Fibroblast of lung (primary cell): ENCODE measurements around the gene TMEM176B. TPM values are rescaled to one million over a fixed set of nuclear protein-coding genes. Genes with fewer than 3 reads are reported as not detected.

Experiments used
- DNase-seq, 2 donors: peaks; one replicate each; pipeline versions ENCODE4 v3.0.0 to v3.0.0-alpha.2; 2010; ENCODE audit warnings: low read depth in 2 of 2
- H2AFZ ChIP-seq: 2 replicates; pipeline ENCODE4 v1.5.1; 2012; ENCODE audit warnings: low read length, control low read depth, inconsistent platforms
- H3K27ac ChIP-seq: 2 replicates; pipeline ENCODE4 v1.5.1; 2011; ENCODE audit warnings: low read length, control low read depth; ENCODE audit not compliant: insufficient read depth
- H3K27me3 ChIP-seq: 2 replicates; pipeline ENCODE4 v1.5.1; 2011; ENCODE audit warnings: mild to moderate bottlenecking, low read length; ENCODE audit not compliant: control insufficient read depth, insufficient read depth
- H3K36me3 ChIP-seq: 2 replicates; pipeline ENCODE4 v1.5.1; 2011; ENCODE audit warnings: low read length; ENCODE audit not compliant: control insufficient read depth, insufficient read depth
- H3K4me1 ChIP-seq: 2 replicates; pipeline ENCODE4 v1.5.1; 2011; ENCODE audit warnings: low read length; ENCODE audit not compliant: control insufficient read depth, insufficient read depth; ENCODE audit errors: extremely low read depth
- H3K4me2 ChIP-seq: 2 replicates; pipeline ENCODE4 v1.5.1; 2011; ENCODE audit warnings: low read length, control low read depth; ENCODE audit not compliant: insufficient read depth; ENCODE audit errors: extremely low read depth
- H3K4me3 ChIP-seq, 4 experiments: fragments of 200-600 bp in 1 of 4; sonication (generic) in 1 of 4; replicated peaks in 1 of 4; 2 replicates each; pipeline ENCODE4 v1.5.1; 2011 to 2016; ENCODE audit warnings: low read length in 4 of 4, low read depth in 3 of 4, mild to moderate bottlenecking in 3 of 4, control low read depth in 2 of 4, inconsistent platforms in 1 of 4, mixed read lengths in 1 of 4; ENCODE audit not compliant: insufficient read depth in 1 of 4; ENCODE audit errors: control extremely low read depth in 1 of 4
- H3K79me2 ChIP-seq: 2 replicates; pipeline ENCODE4 v1.5.1; 2012; ENCODE audit warnings: mild to moderate bottlenecking, low read length, inconsistent platforms; ENCODE audit not compliant: control insufficient read depth, insufficient read depth
- H3K9ac ChIP-seq: 2 replicates; pipeline ENCODE4 v1.5.1; 2011; ENCODE audit warnings: mild to moderate bottlenecking, low read length, control low read depth; ENCODE audit not compliant: insufficient read depth
- H3K9me3 ChIP-seq: 2 replicates; pipeline ENCODE4 v1.5.1; 2012; ENCODE audit warnings: low read depth, low read length; ENCODE audit not compliant: control insufficient read depth, insufficient read depth
- H4K20me1 ChIP-seq: 2 replicates; pipeline ENCODE4 v1.5.1; 2011; ENCODE audit warnings: low read length; ENCODE audit not compliant: control insufficient read depth, insufficient read depth; ENCODE audit errors: extremely low read depth
- CTCF ChIP-seq, 2 donors: IDR thresholded peaks in 1 of 2; conservative IDR thresholded peaks in 1 of 2; 1 replicate in 1 of 2; 2 replicates in 1 of 2; pipeline ENCODE4 v1.5.1; 2011 to 2012; ENCODE audit warnings: low read length in 2 of 2, control low read depth in 1 of 2, inconsistent platforms in 1 of 2, low read depth in 1 of 2, mild to moderate bottlenecking in 1 of 2
- EZH2 ChIP-seq: IDR thresholded peaks from 2 replicates; pipeline ENCODE4 v1.5.1; 2012; ENCODE audit warnings: low read length, control low read depth, mild to moderate bottlenecking; ENCODE audit errors: missing control alignments
- polyA plus RNA-seq, 2 donors: library from polyadenylated mRNA; depleted of rRNA in 1 of 2; stranded (reverse) in 1 of 2; unstranded in 1 of 2; fragments of >200 nt; gene quantifications; 2 replicates each; pipeline ENCODE4 v1.2.1, GENCODE V29; 2011 to 2012; ENCODE audit warnings: missing spikeins in 1 of 2
- total RNA-seq: library from RNA; depleted of rRNA; stranded (reverse); fragments of >200 nt; gene quantifications from 2 replicates; pipeline ENCODE4 v1.2.1, GENCODE V29; 2014

The TMEM176B gene
- total and polyA plus RNA-seq, 2 donors (not counting 1 experiment from before 2014, with no cell fraction given) = 0.78 to 26.8 TPM

GRCh38 chr7:150838965-150839650 lies 38.9 kb upstream of the TMEM176B start:
- Histone ChIP-seq H2AFZ (no peak overlapping the region), H3K9me3 (no peaks in the 10 kb centered on the region), H3K4me2 (no peak overlapping the region), H3K9ac (no peak overlapping the region), H3K4me3 (no peak overlapping the region), H3K27me3 (no peaks in the 10 kb centered on the region), H3K4me1 (no peaks in the 10 kb centered on the region), H3K36me3 (no peaks in the 10 kb centered on the region), H3K27ac (no peak overlapping the region), H3K79me2 (no peaks in the 10 kb centered on the region), H4K20me1 (no peaks in the 10 kb centered on the region)
- no peak for TF ChIP-seq EZH2
- no peak for TF ChIP-seq CTCF (conservative IDR thresholded peaks at IDR 0.05 in 1 of 2, IDR thresholded peaks at IDR 0.05 in 1 of 2; ENCODE audit: low read depth in 1 of 2, low read length in 2 of 2)
- no peak for DNase-seq

GRCh38 chr7:150835702-150836280 lies 35.6 kb upstream of the TMEM176B start:
- H3K9me3 ChIP-seq = no peaks in the 10 kb centered on the region
- no peak overlapping the region for H3K27ac ChIP-seq
- no peaks in the 10 kb centered on the region for H3K36me3 ChIP-seq
- H3K4me1 ChIP-seq = no peaks in the 10 kb centered on the region
- no peak overlapping the region for H3K4me2 ChIP-seq
- no peak overlapping the region for H3K9ac ChIP-seq
- TF ChIP-seq CTCF (conservative IDR thresholded peaks at IDR 0.05 in 1 of 2, IDR thresholded peaks at IDR 0.05 in 1 of 2; ENCODE audit: low read depth in 1 of 2, low read length in 2 of 2) (no peak), EZH2 (no peak)
- no peak overlapping the region for H2AFZ ChIP-seq
- H3K27me3 ChIP-seq = no peaks in the 10 kb centered on the region
- no peaks in the 10 kb centered on the region for H4K20me1 ChIP-seq
- no peak for DNase-seq
- H3K4me3 ChIP-seq = no peak overlapping the region
- no peaks in the 10 kb centered on the region for H3K79me2 ChIP-seq

GRCh38 chr7:150835019-150835418 lies 34.9 kb upstream of the TMEM176B start:
- Histone ChIP-seq H3K4me3 (no peak overlapping the region), H3K4me1 (no peaks in the 10 kb centered on the region), H3K9me3 (no peaks in the 10 kb centered on the region), H3K79me2 (no peaks in the 10 kb centered on the region), H2AFZ (no peak overlapping the region), H3K36me3 (no peaks in the 10 kb centered on the region), H4K20me1 (no peaks in the 10 kb centered on the region), H3K4me2 (no peak overlapping the region), H3K9ac (no peak overlapping the region), H3K27me3 (no peaks in the 10 kb centered on the region), H3K27ac (no peak overlapping the region)
- no peak for DNase-seq
- TF ChIP-seq CTCF (conservative IDR thresholded peaks at IDR 0.05 in 1 of 2, IDR thresholded peaks at IDR 0.05 in 1 of 2; ENCODE audit: low read depth in 1 of 2, low read length in 2 of 2) = no peak
- no peak for TF ChIP-seq EZH2
